ENCODE results near the gene SBF2. TPM values are rescaled to one million over a fixed set of nuclear protein-coding genes. Genes with fewer than 3 reads are reported as not detected.
"Not testable (repeated sequence)": the region's sequence is repeated elsewhere in the genome, so short reads cannot be mapped to it uniquely, and the experiment has no call there.

SBF2 gene
- total and polyA plus RNA-seq, 10 donors = 3.6 to 70.9 (median 57.1) TPM

DNA sequence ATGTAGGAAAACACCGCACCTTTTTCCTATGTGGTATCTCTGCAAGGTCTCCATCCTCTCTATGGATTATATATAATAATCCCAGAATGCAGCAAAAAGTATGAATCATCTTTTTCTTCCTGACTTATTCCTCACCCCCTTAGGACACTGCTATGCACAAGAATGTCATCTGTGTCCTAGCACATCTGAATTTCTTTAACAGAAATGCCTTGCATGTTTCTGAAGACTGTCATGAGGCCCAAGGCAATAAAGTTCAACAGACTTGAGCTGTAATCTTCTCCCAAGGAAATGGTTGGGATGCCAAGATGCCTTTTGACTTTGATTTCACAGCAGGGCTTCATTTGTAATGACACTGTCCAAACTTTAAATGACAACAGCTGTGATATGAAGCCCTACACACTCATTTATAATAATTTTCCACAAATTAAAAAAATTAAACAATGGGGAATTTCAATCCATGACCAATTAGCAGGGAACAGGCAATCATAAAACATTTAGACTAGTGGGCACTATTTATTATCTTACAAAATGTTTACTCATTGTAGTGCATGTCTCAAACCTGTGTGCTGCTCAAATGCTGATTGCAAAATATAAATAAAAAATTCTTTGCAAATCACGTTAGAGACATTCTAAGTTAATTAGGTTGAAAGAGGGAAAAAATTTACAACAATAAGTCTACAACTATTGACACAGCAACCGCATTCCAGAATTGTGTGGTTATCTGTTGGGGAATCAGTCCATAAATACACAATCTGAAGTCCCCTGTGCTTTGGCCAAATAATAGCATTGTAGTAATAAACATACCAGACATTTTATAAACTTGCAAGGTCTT, 387.8 kb downstream of the SBF2 start:
- H3K36me3 ChIP-seq = no peaks in the 10 kb centered on the region
- TF ChIP-seq, protein P1, sequence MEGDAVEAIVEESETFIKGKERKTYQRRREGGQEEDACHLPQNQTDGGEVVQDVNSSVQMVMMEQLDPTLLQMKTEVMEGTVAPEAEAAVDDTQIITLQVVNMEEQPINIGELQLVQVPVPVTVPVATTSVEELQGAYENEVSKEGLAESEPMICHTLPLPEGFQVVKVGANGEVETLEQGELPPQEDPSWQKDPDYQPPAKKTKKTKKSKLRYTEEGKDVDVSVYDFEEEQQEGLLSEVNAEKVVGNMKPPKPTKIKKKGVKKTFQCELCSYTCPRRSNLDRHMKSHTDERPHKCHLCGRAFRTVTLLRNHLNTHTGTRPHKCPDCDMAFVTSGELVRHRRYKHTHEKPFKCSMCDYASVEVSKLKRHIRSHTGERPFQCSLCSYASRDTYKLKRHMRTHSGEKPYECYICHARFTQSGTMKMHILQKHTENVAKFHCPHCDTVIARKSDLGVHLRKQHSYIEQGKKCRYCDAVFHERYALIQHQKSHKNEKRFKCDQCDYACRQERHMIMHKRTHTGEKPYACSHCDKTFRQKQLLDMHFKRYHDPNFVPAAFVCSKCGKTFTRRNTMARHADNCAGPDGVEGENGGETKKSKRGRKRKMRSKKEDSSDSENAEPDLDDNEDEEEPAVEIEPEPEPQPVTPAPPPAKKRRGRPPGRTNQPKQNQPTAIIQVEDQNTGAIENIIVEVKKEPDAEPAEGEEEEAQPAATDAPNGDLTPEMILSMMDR (IDR thresholded peaks at IDR 0.05 in 8 of 11, conservative IDR thresholded peaks at IDR 0.05 in 3 of 11) = no peak
- TF ChIP-seq POLR2A (IDR thresholded peaks at IDR 0.05) = no peak
- TF ChIP-seq POLR2AphosphoS5 (IDR thresholded peaks at IDR 0.05) = no peak
- H3K27ac ChIP-seq = peak overlapping the region in 1 of 8 donors; percentile 35
- H3K4me1 ChIP-seq = peaks cover 0 to 8% (median 2%) of the 10 kb centered on the region in 6 donors
- intact Hi-C loops (cut with DNase I; ENCODE audit: low total_unique reads) = no loop called here
- no peak for DNase-seq
- no peak overlapping the region for H3K4me3 ChIP-seq
- WGBS, 5 donors = 78 to 89% (median 87%) methylated on average over 3 of the region's 3 CpGs
- H3K27me3 ChIP-seq (replicated peaks in 1 of 7) = no peaks in the 10 kb centered on the region
- no peaks in the 10 kb centered on the region for H3K9me3 ChIP-seq

GRCh38 chr11:9905501-9905951, 388.5 kb downstream of the SBF2 start:
- Histone ChIP-seq H3K27me3 (replicated peaks in 1 of 7) (no peaks in the 10 kb centered on the region), H3K36me3 (no peaks in the 10 kb centered on the region), H3K4me1 (peaks cover 0 to 8% (median 2%) of the 10 kb centered on the region in 6 donors), H3K27ac (peak overlapping the region in 1 of 8 donors; percentile 35), H3K4me3 (no peak overlapping the region), H3K9me3 (no peaks in the 10 kb centered on the region)
- TF ChIP-seq, protein P1 (IDR thresholded peaks at IDR 0.05 in 8 of 11, conservative IDR thresholded peaks at IDR 0.05 in 3 of 11) = no peak
- TF ChIP-seq POLR2A (IDR thresholded peaks at IDR 0.05) (no peak), POLR2AphosphoS5 (IDR thresholded peaks at IDR 0.05) (no peak)
- 63 to 90% (median 78%) methylated on average over 1 of the region's 1 CpG for WGBS, 5 donors
- intact Hi-C loops (cut with DNase I; ENCODE audit: low total_unique reads) = no loop called here
- DNase-seq = no peak

DNA sequence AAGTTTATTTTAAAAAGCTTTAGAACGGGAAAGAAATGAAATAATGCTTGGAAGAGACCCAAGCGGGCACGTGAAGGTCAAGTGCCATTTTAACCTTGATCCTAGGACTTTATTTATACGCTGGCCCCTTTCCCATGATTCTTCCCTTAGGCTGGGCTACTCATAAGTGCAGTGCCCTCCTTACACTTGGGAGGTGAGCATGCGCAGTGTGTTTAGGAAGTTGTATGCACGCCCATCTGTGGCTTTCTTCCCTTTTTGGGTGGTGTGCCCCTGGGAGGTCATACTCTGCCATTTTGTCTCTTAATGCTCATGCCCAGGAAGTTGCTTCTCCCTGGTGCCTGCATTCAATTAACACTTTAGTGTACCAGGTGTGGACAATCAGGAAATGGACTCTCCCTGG, 390.4 kb downstream of the SBF2 start:
- no peaks in the 10 kb centered on the region for H3K36me3 ChIP-seq
- TF ChIP-seq, protein P1 (IDR thresholded peaks at IDR 0.05 in 8 of 11, conservative IDR thresholded peaks at IDR 0.05 in 3 of 11) = no peak
- no peak for TF ChIP-seq POLR2AphosphoS5 (IDR thresholded peaks at IDR 0.05)
- TF ChIP-seq POLR2A (IDR thresholded peaks at IDR 0.05) = no peak
- peaks cover 0 to 11% (median 2%) of the 10 kb centered on the region in 6 donors for H3K4me1 ChIP-seq
- DNase-seq = no peak
- no peak overlapping the region for H3K4me3 ChIP-seq
- H3K9me3 ChIP-seq = no peaks in the 10 kb centered on the region
- H3K27me3 ChIP-seq (replicated peaks in 1 of 7) = no peaks in the 10 kb centered on the region
- peak overlapping the region in 3 of 8 donors; percentile 11 to 46 (median 34) for H3K27ac ChIP-seq
- WGBS, 5 donors = 59 to 81% (median 70%) methylated on average over 6 of the region's 6 CpGs
- intact Hi-C loops (cut with DNase I; ENCODE audit: low total_unique reads) = no loop called here

GRCh38 chr11:9901943-9902342, 392.1 kb downstream of the SBF2 start:
- no peaks in the 10 kb centered on the region for H3K9me3 ChIP-seq
- DNase-seq = no peak
- H3K27ac ChIP-seq = no peak overlapping the region
- H3K27me3 ChIP-seq (replicated peaks in 1 of 7) = no peaks in the 10 kb centered on the region
- no peak for TF ChIP-seq POLR2A (IDR thresholded peaks at IDR 0.05)
- no peak for TF ChIP-seq POLR2AphosphoS5 (IDR thresholded peaks at IDR 0.05)
- TF ChIP-seq, protein P1 (IDR thresholded peaks at IDR 0.05 in 8 of 11, conservative IDR thresholded peaks at IDR 0.05 in 3 of 11) = no peak
- intact Hi-C loops (cut with DNase I; ENCODE audit: low total_unique reads) = no loop called here
- no peak overlapping the region for H3K4me3 ChIP-seq
- H3K4me1 ChIP-seq = peaks cover 0 to 10% (median 3%) of the 10 kb centered on the region in 6 donors
- H3K36me3 ChIP-seq = no peaks in the 10 kb centered on the region

- intact Hi-C loops (cut with DNase I; ENCODE audit: low total_unique reads) = not testable (repeated sequence)
These were observed 393.8 kb downstream of the SBF2 start for GRCh38 chr11:9900253-9900652.

More at GRCh38 chr11:9900253-9900652, 393.8 kb downstream of the SBF2 start:
- not testable (repeated sequence) for H3K9me3 ChIP-seq; H3K4me1 ChIP-seq; H3K36me3 ChIP-seq; H3K27ac ChIP-seq; H3K27me3 ChIP-seq (replicated peaks in 1 of 7); DNase-seq; H3K4me3 ChIP-seq
- WGBS, 5 donors = 88 to 97% (median 91%) methylated on average over 8 of the region's 8 CpGs

Measured in spleen (tissue), 11 donors.